NCI-H2196 (cell line): ENCODE measurements around the gene COL6A3.
"Not testable (repeated sequence)": the region's sequence is repeated elsewhere in the genome, so short reads cannot be mapped to it uniquely, and the experiment has no call there.

Experiments used
- DNase-seq: peaks from one replicate; lab custom pipeline; 2025; ENCODE audit not compliant: unreplicated experiment; lab: John Stamatoyannopoulos, UW

COL6A3 gene

GRCh38 chr2:237319086-237319820 is 94.7 kb downstream of the COL6A3 start:
- DNase-seq, result no peak

GRCh38 chr2:237316339-237316738 is 97.6 kb downstream of the COL6A3 start:
- DNase-seq, result no peak

- no peak for DNase-seq
Observed at GRCh38 chr2:237315829-237316225, 98.1 kb downstream of the COL6A3 start.

GRCh38 chr2:237315170-237315828 is 98.7 kb downstream of the COL6A3 start:
- no peak for DNase-seq

- DNase-seq, result no peak
Observed at GRCh38 chr2:237314681-237315080, 99.3 kb downstream of the COL6A3 start.

GRCh38 chr2:237314198-237314597 is 99.8 kb downstream of the COL6A3 start:
- DNase-seq, result no peak

GRCh38 chr2:237312021-237312755 is 101.8 kb downstream of the COL6A3 start:
- DNase-seq, result no peak

- no peak for DNase-seq
Observed at GRCh38 chr2:237310515-237311114, 103.3 kb downstream of the COL6A3 start.

GRCh38 chr2:237309416-237309815 is 104.5 kb downstream of the COL6A3 start:
- DNase-seq, result no peak

- DNase-seq, result no peak
Observed at GRCh38 chr2:237309011-237309410, 105.0 kb downstream of the COL6A3 start.

- no peak for DNase-seq
Observed at GRCh38 chr2:237307474-237307873, 106.5 kb downstream of the COL6A3 start.

- no peak for DNase-seq
Observed at GRCh38 chr2:237306787-237307170, 107.2 kb downstream of the COL6A3 start.

GRCh38 chr2:237306083-237306786 is 107.7 kb downstream of the COL6A3 start:
- DNase-seq, result no peak

GRCh38 chr2:237305579-237305978 is 108.4 kb downstream of the COL6A3 start:
- DNase-seq, result no peak

- no peak for DNase-seq
Observed at GRCh38 chr2:237304763-237305514, 109.0 kb downstream of the COL6A3 start.

- not testable (repeated sequence) for DNase-seq
Observed at GRCh38 chr2:237303244-237303643, 110.7 kb downstream of the COL6A3 start.

- DNase-seq, result no peak
Observed at GRCh38 chr2:237301595-237301994, 112.4 kb downstream of the COL6A3 start.

- DNase-seq, result no peak
Observed at GRCh38 chr2:237300739-237301138, 113.2 kb downstream of the COL6A3 start.

GRCh38 chr2:237299906-237300305 is 114.1 kb downstream of the COL6A3 start:
- no peak for DNase-seq
